Activated CD8-positive, alpha-beta memory T cell treated with anti-CD3 and anti-CD28 coated beads, Interleukin-2, amount 50 U/mL, for 1 hour (primary cell): Measurements from ENCODE around the gene PRR14.

Experiments used
- DNase-seq: peaks from one replicate; pipeline ENCODE4 v3.0.0-alpha.2; 2020; ENCODE audit errors: extremely low read depth

The PRR14 gene

GRCh38 chr16:30659507-30660423, 9.0 kb downstream of the PRR14 start:
- no peak for DNase-seq

DNA sequence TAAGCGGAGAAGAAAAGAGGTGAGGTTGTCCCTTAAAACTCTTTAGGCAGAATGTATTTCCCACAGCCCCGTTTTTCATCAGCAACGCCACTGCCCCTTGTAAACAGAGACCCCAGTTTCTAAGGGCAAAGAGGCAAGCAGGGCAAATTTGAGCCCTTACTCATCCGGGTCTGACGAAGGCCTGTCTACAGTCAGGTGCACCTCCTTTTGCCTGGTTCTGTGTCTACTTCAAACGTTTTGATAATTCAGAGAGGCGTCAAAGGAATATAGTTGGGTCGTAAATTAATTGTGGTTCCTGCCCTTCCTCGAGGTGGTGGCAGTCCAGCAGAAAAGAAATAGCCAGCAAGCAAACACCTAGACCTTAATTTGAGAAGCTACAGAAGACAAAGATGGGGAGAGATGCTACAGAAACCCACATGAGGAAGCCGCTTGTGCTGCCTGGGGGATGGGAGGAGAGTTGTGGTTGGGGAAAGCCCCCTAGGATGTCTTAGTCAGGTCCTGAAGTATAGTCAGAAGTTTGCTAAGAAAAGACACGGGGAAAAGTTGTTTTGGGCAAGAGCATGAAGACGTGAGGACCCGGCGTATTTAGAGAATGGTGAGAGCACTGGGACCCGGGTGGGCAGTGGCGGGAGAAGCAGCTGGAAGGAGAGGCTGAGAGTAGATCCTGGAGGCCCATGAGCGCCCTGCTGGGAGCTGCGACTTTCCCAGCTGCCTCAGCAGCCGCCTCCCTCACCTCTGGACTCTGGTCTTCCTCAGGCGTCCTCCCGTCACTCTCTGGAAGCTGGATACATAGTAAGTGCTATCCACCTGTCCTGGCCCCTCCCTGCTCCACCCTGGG, 9.9 kb downstream of the PRR14 start:
- no peak for DNase-seq

DNA sequence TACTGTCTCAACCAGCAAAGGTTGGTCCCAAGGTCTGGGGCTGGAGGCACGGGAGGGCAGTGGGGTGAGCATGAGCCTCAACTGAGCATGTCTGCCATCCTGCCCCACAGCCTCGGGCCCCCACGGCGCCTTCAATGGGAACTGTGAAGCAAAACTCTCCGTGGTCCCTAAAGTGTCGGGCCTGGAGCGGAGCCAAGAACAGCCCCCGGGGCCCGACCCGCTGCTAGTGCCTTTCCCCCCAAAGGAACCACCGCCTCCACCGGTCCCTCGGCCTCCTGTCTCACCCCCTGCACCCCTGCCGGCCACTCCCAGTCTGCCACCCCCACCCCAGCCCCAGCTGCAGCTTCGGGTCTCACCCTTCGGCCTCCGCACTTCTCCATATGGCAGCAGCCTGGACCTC, 11.7 kb downstream of the PRR14 start:
- no peak for DNase-seq

- no peak for DNase-seq
Measured at GRCh38 chr16:30663038-30663437, 12.3 kb downstream of the PRR14 start.

DNA sequence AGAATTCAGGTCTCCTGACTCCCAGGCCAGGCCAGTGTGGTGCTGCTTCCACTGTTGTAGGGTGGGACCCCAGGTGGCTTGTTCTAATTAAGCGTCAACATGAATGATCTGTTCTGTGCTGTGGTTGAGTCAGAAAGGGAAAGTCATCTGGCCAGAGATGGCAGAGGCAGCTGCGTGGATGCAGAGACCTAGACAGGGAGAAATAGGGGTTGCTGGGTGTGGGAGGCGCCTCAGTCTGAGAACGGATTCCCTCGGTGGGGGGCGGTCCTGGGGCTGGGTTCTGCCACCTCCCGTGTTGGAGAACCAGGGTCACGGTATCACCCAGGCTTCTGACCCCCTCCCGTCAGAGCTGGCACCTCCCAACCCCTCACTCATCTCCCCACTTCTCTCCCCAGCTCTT, 13.1 kb downstream of the PRR14 start:
- no peak for DNase-seq

DNA sequence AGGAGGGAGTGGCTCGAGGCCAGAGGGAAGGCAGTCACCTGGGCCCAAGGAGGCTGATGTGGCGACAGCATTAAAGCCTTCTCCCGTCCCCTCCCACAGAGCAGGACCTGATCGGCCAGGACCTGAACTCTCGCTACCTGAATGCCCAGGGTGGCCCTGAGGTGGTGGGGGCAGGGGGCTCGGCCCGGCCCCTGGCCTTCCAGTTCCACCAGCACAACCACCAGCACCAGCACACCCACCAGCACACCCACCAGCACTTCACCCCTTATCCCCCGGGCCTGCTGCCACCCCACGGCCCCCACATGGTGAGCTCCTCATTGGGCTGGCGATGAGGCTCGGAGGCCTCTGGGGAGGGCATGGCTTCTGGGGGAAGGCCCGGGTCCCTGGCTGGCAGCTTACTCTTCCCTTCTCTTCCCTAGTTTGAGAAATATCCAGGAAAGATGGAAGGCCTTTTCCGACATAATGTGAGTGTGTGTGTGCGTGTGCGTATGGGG, 13.9 kb downstream of the PRR14 start:
- no peak for DNase-seq

GRCh38 chr16:30665155-30665829, 14.5 kb downstream of the PRR14 start:
- DNase-seq, result no peak

DNA sequence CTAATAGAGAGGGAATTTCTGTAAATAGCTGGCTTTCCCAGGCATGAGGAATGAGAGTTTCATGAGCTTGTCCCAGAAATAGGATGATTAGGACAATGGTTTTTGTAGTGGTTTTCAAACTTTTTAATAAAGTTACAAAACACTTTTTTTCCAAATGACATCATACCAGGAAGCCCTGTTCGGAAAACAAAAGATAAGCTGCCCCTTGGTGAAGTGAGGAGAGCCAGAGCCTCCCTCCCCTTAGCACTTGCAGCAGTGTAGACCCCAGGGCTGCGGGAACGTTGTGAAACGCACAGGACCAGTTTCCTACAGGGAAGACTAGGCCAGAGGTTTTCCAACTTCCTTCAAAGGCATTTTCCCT, 15.1 kb downstream of the PRR14 start:
- no peak for DNase-seq

DNA sequence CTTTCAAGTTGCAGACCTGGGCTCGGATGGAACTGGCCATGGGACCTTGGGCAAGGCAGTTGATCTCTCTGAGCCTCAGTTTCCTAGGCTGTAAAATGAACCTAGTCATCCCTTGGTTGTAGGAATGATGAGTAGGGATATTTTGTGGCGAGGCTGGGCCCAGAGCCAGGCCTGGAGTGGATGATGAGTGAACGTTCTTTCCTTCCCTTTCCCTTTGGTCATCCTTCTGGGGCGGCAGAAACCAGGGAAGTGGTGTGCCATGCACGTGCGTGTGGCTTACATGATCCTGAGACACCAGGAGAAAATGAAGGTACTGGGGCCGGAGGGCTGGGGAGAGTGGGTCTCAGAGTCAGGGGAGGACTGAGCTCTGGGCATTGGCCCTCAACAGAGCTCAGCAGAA, 15.9 kb downstream of the PRR14 start:
- no peak for DNase-seq

DNA sequence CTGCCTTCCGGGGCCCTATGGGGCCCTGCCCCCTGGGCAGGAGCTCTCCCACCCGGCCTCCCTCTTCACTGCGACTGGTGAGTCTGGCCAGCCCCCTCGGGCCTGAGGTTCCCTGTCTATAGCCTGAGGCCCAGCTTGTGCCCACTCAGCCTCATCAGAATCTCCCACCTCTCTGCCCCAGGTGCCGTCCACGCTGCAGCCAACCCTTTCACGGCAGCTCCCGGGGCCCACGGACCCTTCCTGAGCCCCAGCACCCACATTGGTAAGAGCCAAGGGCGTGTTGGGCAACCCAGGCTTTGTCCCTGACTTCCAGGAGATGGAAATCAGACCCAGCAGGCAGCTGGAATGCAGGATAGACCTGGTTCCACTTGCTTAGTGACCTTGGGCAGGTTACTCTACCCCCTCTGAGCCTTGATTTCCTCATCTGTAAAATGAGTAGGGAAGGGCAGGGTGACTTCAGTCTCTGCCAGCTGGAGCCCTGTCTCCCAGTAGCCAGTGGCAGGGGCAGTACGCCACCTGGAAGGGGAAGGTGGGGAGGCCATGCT, 16.7 kb downstream of the PRR14 start:
- no peak for DNase-seq

DNA sequence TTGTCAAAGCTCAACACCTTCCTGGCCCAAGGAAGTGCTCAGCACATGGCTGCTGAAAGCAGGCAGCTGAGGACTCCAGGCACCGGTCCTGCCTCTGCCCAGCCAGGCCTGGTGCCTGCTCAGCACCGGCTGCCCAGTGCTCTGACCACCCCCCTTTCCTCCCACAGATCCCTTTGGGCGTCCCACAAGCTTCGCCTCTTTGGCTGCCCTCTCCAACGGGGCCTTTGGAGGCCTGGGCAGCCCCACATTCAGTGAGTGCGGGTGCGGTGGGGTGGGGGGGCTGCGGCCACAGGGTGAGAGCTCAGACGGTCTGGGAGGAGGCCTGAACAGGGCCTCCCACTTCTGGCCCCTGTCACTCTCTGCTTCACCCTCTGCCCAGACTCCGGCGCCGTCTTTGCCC, 17.6 kb downstream of the PRR14 start:
- DNase-seq, result no peak

GRCh38 chr16:30669026-30669902, 18.5 kb downstream of the PRR14 start:
- no peak for DNase-seq

DNA sequence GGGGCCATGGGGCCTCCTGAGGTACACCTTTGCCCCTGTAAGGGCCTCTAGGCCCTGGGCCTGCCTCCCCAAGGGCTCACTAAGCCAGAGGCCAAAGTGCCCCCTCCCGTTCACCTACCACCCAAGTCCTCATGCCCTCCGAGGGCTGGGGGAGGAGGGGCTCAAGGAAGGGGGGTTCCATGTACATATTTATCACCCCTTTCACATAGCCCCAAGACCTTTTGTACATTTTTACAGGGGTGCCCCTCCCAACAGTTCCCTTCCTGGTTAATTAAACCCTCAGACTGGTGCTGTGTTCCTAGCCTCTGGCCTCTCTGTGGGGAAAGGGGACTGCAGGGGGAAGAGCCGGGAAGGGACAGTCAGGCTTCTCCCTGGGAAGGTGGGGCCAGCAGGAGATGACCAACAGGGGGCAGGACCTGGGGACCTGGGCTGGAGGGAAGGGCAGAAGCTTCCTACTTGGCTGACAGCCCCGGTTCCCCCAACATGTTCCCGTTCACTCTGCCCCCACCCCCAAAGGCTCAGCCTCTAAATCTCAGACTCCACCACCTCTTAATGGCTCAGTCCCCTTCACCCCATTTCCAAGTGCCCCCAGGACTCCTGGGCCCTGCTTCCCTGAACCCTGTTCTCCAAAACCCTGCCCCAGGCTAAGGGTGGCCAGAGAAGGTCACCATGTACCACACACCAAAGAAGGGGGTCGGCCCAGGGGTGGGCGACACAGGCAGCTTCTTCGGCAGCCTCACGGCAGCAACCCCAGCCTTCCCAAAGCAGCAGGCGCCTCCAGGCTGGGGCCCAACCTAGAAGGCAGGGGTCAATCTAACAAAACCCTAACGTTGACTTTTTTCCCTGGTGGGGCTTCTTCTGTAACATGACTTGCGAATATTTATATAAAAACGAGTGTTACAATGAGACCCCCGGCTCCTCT, 19.4 kb downstream of the PRR14 start:
- DNase-seq, result no peak

GRCh38 chr16:30675143-30675542, 24.4 kb downstream of the PRR14 start:
- no peak for DNase-seq

DNA sequence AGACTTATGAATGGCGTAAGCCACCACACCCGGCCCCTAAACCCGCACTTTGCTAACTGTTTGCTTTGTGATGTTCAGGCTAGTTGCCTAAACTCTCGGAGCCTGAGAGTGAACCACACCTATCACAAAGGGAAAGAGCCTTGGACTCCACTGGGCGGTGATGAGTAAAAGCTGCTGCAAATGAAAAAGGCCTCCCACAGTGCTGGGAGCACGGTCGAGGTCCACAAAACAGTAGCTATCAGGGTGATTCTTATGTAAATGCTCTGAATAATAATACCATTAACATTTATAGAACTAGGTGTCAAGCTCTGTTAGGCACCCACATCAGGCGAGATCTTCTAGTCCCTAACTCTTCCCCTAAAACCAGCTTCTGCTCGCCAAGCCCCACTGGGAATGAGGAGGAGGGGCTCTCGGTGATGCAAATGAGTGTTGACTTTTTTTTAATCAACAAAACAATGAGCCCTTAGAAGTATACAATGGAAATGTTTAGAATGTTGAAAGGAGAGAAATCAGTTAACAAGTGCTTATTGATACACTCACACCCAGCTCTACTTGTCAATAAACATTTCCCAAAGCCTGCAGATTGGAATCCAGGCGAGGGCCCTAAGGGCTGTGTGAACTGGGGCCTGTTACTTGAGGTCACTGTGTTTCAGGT, 27.3 kb downstream of the PRR14 start:
- no peak for DNase-seq

GRCh38 chr16:30678586-30678970, 27.8 kb downstream of the PRR14 start:
- no peak for DNase-seq

GRCh38 chr16:30680326-30680725, 29.6 kb downstream of the PRR14 start:
- no peak for DNase-seq

DNA sequence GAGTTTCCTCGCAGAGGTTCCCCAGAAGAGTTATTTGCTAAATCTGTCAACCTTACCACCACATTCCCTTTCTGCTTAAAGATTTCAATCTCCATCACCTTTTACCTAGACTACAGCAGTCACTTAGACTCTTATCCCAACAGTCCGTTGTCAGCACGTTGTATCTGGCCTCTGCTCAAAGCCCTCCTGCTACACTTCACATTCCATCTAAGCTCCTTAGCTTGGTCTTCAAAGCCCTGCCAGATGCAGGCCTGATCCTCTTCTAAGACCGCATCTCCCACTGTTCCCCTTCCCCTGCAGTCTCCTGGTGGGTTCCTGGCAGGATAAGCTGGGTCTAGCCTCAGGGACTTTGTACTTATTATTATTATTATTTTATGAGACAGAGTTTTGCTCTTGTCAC, 37.9 kb downstream of the PRR14 start:
- DNase-seq, result no peak

DNA sequence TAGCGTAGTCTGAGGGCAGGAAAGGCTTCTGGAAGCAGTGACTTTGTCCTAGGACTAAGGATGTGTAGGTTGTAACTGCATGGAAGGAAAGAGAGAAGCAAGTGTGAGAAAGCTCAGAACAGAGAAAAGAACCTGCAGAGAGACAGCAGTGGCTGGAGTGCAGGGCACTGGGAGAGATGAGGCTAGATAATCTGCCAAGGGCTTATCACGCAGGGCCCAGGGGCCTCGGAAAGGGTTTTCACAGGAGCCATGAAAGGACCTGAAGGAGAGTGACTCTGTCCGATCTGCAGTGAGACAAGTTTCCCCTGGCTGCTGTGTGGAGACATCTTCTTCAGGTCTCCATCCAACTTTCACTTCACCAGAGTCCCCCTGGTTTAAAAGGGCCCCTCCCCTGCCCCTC, 41.1 kb downstream of the PRR14 start:
- no peak for DNase-seq
